Measurements from ENCODE around the gene STAP1.

STAP1 gene

DNA sequence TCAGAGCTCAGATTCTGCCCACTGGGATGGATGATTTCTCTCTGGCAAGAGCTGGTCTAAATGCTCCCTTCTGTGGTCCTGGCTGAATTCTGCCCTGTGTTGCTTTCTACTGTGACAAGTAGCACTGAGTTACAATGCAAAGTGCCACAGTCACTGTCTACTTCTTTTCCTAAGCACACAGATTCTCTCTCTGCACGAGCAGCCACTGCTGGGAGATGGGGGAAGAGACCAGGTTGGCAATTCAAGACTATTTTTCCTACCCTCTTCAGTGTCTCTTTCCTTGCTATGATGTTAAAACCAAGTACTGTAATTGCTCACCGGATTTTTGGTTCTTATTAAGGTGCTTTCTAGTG, 45.5 kb downstream of the STAP1 start:
- in situ Hi-C loops (cut with MboI; ENCODE audit: low sequenced_read_pairs, unreplicated experiment): no loop called here
- TF ChIP-seq, protein P1, sequence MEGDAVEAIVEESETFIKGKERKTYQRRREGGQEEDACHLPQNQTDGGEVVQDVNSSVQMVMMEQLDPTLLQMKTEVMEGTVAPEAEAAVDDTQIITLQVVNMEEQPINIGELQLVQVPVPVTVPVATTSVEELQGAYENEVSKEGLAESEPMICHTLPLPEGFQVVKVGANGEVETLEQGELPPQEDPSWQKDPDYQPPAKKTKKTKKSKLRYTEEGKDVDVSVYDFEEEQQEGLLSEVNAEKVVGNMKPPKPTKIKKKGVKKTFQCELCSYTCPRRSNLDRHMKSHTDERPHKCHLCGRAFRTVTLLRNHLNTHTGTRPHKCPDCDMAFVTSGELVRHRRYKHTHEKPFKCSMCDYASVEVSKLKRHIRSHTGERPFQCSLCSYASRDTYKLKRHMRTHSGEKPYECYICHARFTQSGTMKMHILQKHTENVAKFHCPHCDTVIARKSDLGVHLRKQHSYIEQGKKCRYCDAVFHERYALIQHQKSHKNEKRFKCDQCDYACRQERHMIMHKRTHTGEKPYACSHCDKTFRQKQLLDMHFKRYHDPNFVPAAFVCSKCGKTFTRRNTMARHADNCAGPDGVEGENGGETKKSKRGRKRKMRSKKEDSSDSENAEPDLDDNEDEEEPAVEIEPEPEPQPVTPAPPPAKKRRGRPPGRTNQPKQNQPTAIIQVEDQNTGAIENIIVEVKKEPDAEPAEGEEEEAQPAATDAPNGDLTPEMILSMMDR (IDR thresholded peaks at IDR 0.05; ENCODE audit: borderline replicate concordance, control extremely low read depth, extremely low read depth, insufficient read depth, missing control alignments): no peak
- no peak for DNase-seq (ENCODE audit: low spot score)

DNA sequence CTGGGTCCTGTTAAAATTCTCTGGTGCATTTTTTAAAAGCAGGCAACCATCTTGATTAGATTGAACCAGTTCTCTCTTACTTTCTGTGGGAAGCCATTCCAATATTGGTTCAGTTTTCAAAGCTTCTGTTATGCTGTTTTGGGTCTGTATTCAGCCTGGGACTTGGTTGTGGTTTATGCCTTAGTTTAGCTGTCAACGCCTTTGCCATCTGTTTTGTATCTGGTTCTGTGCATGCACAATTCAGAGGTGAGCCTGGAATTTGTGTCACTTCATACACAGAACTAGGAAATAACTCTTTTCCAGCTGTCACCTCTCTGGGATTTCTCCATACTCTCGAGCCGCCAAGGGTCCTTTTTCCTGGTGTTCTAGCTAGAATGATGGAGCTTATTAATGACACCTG, 46.2 kb downstream of the STAP1 start:
- TF ChIP-seq, protein P1 (IDR thresholded peaks at IDR 0.05; ENCODE audit: borderline replicate concordance, control extremely low read depth, extremely low read depth, insufficient read depth, missing control alignments): no peak
- in situ Hi-C loops (cut with MboI; ENCODE audit: low sequenced_read_pairs, unreplicated experiment): no loop called here
- DNase-seq (ENCODE audit: low spot score): no peak

DNA sequence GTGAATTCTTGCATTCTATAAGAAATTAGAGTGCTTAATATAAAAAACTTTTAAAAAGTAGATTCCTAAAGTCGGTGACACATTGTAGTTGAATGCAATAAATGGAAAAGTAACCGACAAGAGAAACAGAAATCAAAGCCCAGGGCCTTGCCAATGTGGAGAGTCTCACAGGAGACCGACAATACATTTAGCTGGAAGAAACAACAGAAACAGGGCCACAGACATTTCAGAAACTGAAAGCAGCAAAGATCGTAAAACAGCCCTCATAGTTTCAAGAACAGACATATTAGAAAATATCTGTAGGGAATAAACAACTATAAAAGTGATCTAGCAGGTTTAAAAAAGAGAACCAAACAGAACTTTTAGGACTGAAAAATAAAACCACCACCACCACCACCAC, 49.5 kb downstream of the STAP1 start:
- no peak for DNase-seq (ENCODE audit: low spot score)
- in situ Hi-C loops (cut with MboI; ENCODE audit: low sequenced_read_pairs, unreplicated experiment): no loop called here
- TF ChIP-seq, protein P1 (IDR thresholded peaks at IDR 0.05; ENCODE audit: borderline replicate concordance, control extremely low read depth, extremely low read depth, insufficient read depth, missing control alignments): no peak

DNA sequence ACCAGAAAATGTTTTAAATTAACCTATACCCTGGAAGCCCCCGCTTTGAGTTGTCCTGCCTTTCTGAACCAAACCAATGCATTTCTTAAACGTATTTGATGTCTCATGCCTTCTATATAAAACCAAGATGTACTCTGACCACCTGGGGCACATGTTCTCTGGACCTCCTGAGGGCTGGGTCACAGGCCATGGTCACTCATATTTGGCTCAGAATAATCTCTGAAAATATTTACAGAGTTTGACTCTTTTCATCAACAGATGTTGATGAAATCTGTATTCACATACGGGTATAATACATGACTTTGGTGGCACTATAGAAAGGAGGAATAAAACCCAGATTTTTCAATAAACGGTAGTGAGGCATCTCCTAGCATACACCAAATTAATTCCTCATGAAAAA, 55.7 kb downstream of the STAP1 start:
- DNase-seq (ENCODE audit: low spot score): no peak
- TF ChIP-seq, protein P1 (IDR thresholded peaks at IDR 0.05; ENCODE audit: borderline replicate concordance, control extremely low read depth, extremely low read depth, insufficient read depth, missing control alignments): no peak
- in situ Hi-C loops (cut with MboI; ENCODE audit: low sequenced_read_pairs, unreplicated experiment): no loop called here

DNA sequence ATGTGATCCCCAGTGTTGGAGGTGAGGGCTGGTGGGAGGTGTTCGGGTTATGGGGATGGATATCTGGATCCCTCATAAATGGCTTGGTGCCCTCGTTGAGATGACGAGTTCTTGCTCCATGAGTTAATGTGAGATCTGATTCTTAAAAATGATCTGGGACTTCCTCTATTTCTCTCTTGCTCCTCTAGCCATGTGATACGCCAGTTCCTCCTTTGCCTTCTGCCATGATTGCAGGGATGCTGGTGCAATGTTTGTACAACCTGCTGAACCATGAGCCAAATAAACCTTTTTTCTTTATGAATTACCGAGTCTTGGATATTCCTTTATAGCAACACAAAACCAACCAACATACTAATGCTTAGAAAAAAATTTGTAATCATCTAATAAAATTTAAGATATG, 56.6 kb downstream of the STAP1 start:
- no peak for DNase-seq (ENCODE audit: low spot score)
- in situ Hi-C loops (cut with MboI; ENCODE audit: low sequenced_read_pairs, unreplicated experiment): no loop called here
- TF ChIP-seq, protein P1 (IDR thresholded peaks at IDR 0.05; ENCODE audit: borderline replicate concordance, control extremely low read depth, extremely low read depth, insufficient read depth, missing control alignments): no peak

DNA sequence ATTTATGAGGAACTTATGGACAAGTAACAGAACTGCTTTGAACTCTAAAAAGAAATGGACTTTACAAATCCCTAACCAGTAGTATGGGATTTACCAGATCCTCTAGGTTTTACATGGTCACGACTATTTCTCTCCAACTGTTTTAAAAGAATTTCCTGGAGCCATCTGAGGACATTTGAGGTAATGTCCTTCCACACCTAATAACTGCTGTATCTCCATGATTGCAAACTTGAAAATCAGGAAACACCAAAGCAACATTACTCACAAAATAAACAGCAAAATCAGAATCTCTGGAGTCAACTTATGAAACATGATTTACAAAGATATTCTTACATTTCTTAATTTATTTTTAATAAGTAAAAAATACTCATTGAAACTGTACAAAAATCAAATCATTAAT, 58.0 kb downstream of the STAP1 start:
- in situ Hi-C loops (cut with MboI; ENCODE audit: low sequenced_read_pairs, unreplicated experiment): no loop called here
- DNase-seq (ENCODE audit: low spot score): no peak
- TF ChIP-seq, protein P1 (IDR thresholded peaks at IDR 0.05; ENCODE audit: borderline replicate concordance, control extremely low read depth, extremely low read depth, insufficient read depth, missing control alignments): no peak

DNA sequence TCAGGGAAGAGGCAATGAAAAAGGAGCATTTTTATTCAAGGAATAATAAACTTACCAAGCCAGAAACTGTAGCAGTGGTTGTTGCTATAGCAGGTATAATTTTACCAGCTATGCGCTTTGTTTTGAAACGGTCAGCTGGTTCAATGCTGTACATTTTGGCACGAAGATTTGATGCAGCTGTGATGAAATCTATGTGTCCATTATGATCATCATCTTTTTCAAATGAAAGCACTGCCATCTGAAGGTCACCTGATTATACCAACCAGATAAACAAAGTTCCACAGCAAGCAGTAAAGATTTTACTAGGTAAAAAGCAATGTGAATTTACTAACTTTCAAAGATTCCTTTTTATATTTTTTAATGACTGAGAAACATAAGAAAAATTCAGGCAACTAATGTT, 66.4 kb downstream of the STAP1 start:
- TF ChIP-seq, protein P1 (IDR thresholded peaks at IDR 0.05; ENCODE audit: borderline replicate concordance, control extremely low read depth, extremely low read depth, insufficient read depth, missing control alignments): no peak
- DNase-seq (ENCODE audit: low spot score): no peak
- in situ Hi-C loops (cut with MboI; ENCODE audit: low sequenced_read_pairs, unreplicated experiment): no loop called here

Data from GM13976 (cell line).